ENCODE results near the gene KIF14. TPM values are rescaled to one million over a fixed set of nuclear protein-coding genes. Genes with fewer than 3 reads are reported as not detected.
A peak's percentile ranks its signal among the peaks of the same experiment; 100 is the strongest.

KIF14 gene
- total RNA-seq, 1 experiment from 2014 or later: 39.7 TPM

GRCh38 chr1:200640963-200641401 lies 20.4 kb upstream of the KIF14 start:
- no TSS peak for BruUV-seq (replicated peaks)
- CTCF ChIA-PET: no interaction called here
- no peaks in the 10 kb centered on the region for H3K9me3 ChIP-seq (ENCODE audit: low read depth, low read length, poor library complexity, severe bottlenecking)
- POLR2A ChIA-PET (ENCODE audit: low non-redundant PET): no interaction called here
- H3K4me1 ChIP-seq (ENCODE audit: insufficient read depth, low read length, poor library complexity, severe bottlenecking): peaks cover 13% of the 10 kb centered on the region
- no peak for DNase-seq (ENCODE audit: low spot score)
- H3K27me3 ChIP-seq (replicated peaks; ENCODE audit: insufficient read depth, low read depth, low read length, poor library complexity): no peaks in the 10 kb centered on the region
- no peaks in the 10 kb centered on the region for H3K36me3 ChIP-seq (ENCODE audit: insufficient read depth, low read length, poor library complexity, severe bottlenecking)
- no peak overlapping the region for H3K4me3 ChIP-seq (ENCODE audit: low read depth, low read length, poor library complexity, severe bottlenecking)
- no peak for TF ChIP-seq CTCF (conservative IDR thresholded peaks at IDR 0.05; ENCODE audit: low read depth, low read length)
- no peak for TF ChIP-seq EZH2 (IDR thresholded peaks at IDR 0.05; ENCODE audit: borderline replicate concordance, low read depth, low read length, poor library complexity, severe bottlenecking)
- H3K27ac ChIP-seq (ENCODE audit: low read depth, low read length, poor library complexity, severe bottlenecking): peak overlapping the region; percentile 68
- intact Hi-C loops (cut with micrococcal nuclease; ENCODE audit: unreplicated experiment): no loop called here

GRCh38 chr1:200640373-200640962 lies 19.9 kb upstream of the KIF14 start:
- no peaks in the 10 kb centered on the region for H3K36me3 ChIP-seq (ENCODE audit: insufficient read depth, low read length, poor library complexity, severe bottlenecking)
- TF ChIP-seq EZH2 (IDR thresholded peaks at IDR 0.05; ENCODE audit: borderline replicate concordance, low read depth, low read length, poor library complexity, severe bottlenecking) (no peak), CTCF (conservative IDR thresholded peaks at IDR 0.05; ENCODE audit: low read depth, low read length) (no peak)
- H3K27me3 ChIP-seq (replicated peaks; ENCODE audit: insufficient read depth, low read depth, low read length, poor library complexity): no peaks in the 10 kb centered on the region
- peak overlapping the region; percentile 68 for H3K27ac ChIP-seq (ENCODE audit: low read depth, low read length, poor library complexity, severe bottlenecking)
- no peak for DNase-seq (ENCODE audit: low spot score)
- ChIA-PET CTCF (no interaction called here), POLR2A (ENCODE audit: low non-redundant PET) (no interaction called here)
- BruUV-seq (replicated peaks): TSS peak; percentile 98
- intact Hi-C loops (cut with micrococcal nuclease; ENCODE audit: unreplicated experiment): no loop called here
- H3K9me3 ChIP-seq (ENCODE audit: low read depth, low read length, poor library complexity, severe bottlenecking): no peaks in the 10 kb centered on the region
- H3K4me3 ChIP-seq (ENCODE audit: low read depth, low read length, poor library complexity, severe bottlenecking): no peak overlapping the region
- H3K4me1 ChIP-seq (ENCODE audit: insufficient read depth, low read length, poor library complexity, severe bottlenecking): peaks cover 13% of the 10 kb centered on the region

GRCh38 chr1:200638073-200638472 lies 17.5 kb upstream of the KIF14 start:
- TF ChIP-seq EZH2 (IDR thresholded peaks at IDR 0.05; ENCODE audit: borderline replicate concordance, low read depth, low read length, poor library complexity, severe bottlenecking): no peak
- no peak for TF ChIP-seq CTCF (conservative IDR thresholded peaks at IDR 0.05; ENCODE audit: low read depth, low read length)
- Histone ChIP-seq H3K27ac (ENCODE audit: low read depth, low read length, poor library complexity, severe bottlenecking) (no peak overlapping the region), H3K27me3 (replicated peaks; ENCODE audit: insufficient read depth, low read depth, low read length, poor library complexity) (no peaks in the 10 kb centered on the region), H3K4me3 (ENCODE audit: low read depth, low read length, poor library complexity, severe bottlenecking) (no peak overlapping the region), H3K4me1 (ENCODE audit: insufficient read depth, low read length, poor library complexity, severe bottlenecking) (peaks cover 13% of the 10 kb centered on the region), H3K36me3 (ENCODE audit: insufficient read depth, low read length, poor library complexity, severe bottlenecking) (no peaks in the 10 kb centered on the region), H3K9me3 (ENCODE audit: low read depth, low read length, poor library complexity, severe bottlenecking) (no peaks in the 10 kb centered on the region)
- DNase-seq (ENCODE audit: low spot score): no peak
- no TSS peak for BruUV-seq (replicated peaks)
- ChIA-PET POLR2A (ENCODE audit: low non-redundant PET) (no interaction called here), CTCF (no interaction called here)
- intact Hi-C loops (cut with micrococcal nuclease; ENCODE audit: unreplicated experiment): no loop called here
